ENCODE results near the gene HPS1. TPM values are rescaled to one million over a fixed set of nuclear protein-coding genes. Genes with fewer than 3 reads are reported as not detected.

Gene HPS1
- total RNA-seq, 1 experiment from 2014 or later = 47.4 TPM

DNA sequence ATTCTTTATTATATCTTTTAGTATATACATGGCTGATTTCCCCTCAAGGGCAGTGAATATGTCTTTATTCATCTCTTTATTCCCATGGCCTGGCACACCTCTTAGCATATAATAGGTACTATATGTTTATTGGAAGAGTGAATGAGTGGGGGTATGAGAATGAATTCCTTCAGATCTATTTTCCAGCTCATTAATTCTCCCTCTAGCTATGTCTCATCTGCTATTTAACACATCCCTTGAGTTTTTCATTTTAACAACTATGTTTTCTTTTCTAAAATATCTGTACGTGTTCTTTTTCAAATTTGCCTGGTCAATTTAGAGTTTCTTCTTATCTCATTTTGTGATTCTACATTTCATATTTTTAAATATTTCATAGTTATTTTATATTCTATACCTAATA is 14.4 kb downstream of the HPS1 start:
- no peaks in the 10 kb centered on the region for H3K79me2 ChIP-seq (ENCODE audit: insufficient read depth, low read length)
- no peaks in the 10 kb centered on the region for H3K4me1 ChIP-seq (ENCODE audit: insufficient read depth, low read length)
- no peaks in the 10 kb centered on the region for H3K23me2 ChIP-seq (ENCODE audit: insufficient read length, low read depth, low read length, poor library complexity, severe bottlenecking)
- H2AFZ ChIP-seq (ENCODE audit: low read length) = no peak overlapping the region
- Mint-ChIP-seq H3K27me3 (ENCODE audit: low read depth) (no peaks in the 10 kb centered on the region), H3K4me1 (no peaks in the 10 kb centered on the region), H3K27ac (no peak overlapping the region), H3K4me3 (no peak overlapping the region), H3K9me3 (peaks cover 19 to 21% of the 10 kb centered on the region in 2 experiments), H3K36me3 (ENCODE audit: insufficient read depth in 1 of 3, low read depth in 3 of 3) (peaks cover 57 to 76% (median 71%) of the 10 kb centered on the region in 3 experiments)
- no peaks in the 10 kb centered on the region for H4K20me1 ChIP-seq (ENCODE audit: control insufficient read depth, insufficient read depth, insufficient read length)
- H2BK5ac ChIP-seq (ENCODE audit: insufficient read length, low read length) = no peak overlapping the region
- no peak overlapping the region for H2BK15ac ChIP-seq (ENCODE audit: low read depth, low read length)
- H2AK5ac ChIP-seq (ENCODE audit: insufficient read length, low read length) = no peak overlapping the region
- no peak overlapping the region for H3K23ac ChIP-seq (ENCODE audit: insufficient read length, low read depth, low read length)
- no peak overlapping the region for H4K5ac ChIP-seq (ENCODE audit: insufficient read length, low read depth, low read length)
- no peak overlapping the region for H3K14ac ChIP-seq (ENCODE audit: insufficient read depth, low read length)
- no peak overlapping the region for H4K91ac ChIP-seq (ENCODE audit: insufficient read length, low read depth, low read length)
- H4K8ac ChIP-seq (replicated peaks; ENCODE audit: insufficient read length, low read depth, low read length) = no peak overlapping the region
- H3K27ac ChIP-seq (ENCODE audit: insufficient read length, low read depth, low read length) = no peak overlapping the region
- H3K9me3 ChIP-seq (ENCODE audit: control insufficient read depth, low read depth, low read length) = no peaks in the 10 kb centered on the region
- H3K18ac ChIP-seq (ENCODE audit: insufficient read length, low read depth, low read length) = no peak overlapping the region
- no peak overlapping the region for H3K4me2 ChIP-seq (ENCODE audit: insufficient read depth, insufficient read length, low read length)
- H3K56ac ChIP-seq (ENCODE audit: insufficient read length, low read depth, low read length) = no peak overlapping the region
- no peak overlapping the region for H3K9ac ChIP-seq (ENCODE audit: extremely low read depth, insufficient read length, low read length)
- no CpG with 5 or more reads among the region's 1 CpG for WGBS (ENCODE audit: extremely low coverage, insufficient read length, low lambda C conversion rate)
- no peak overlapping the region for H3K4ac ChIP-seq (ENCODE audit: low read depth, low read length)
- H3T11ph ChIP-seq (ENCODE audit: low read length) = no peak overlapping the region
- no peak for DNase-seq
- no peak overlapping the region for H2BK120ac ChIP-seq (ENCODE audit: low read depth, low read length, poor library complexity, severe bottlenecking)
- H2BK20ac ChIP-seq (ENCODE audit: low read depth, low read length, poor library complexity, severe bottlenecking) = no peak overlapping the region
- no peak overlapping the region for H2BK12ac ChIP-seq (ENCODE audit: insufficient read length, low read depth, low read length)
- TF ChIP-seq CTCF (conservative IDR thresholded peaks at IDR 0.05) = no peak
- H3K27me3 ChIP-seq (ENCODE audit: insufficient read depth, low read length) = no peaks in the 10 kb centered on the region
- H3K79me1 ChIP-seq (ENCODE audit: insufficient read depth, low read depth, low read length, poor library complexity, severe bottlenecking) = no peaks in the 10 kb centered on the region
